ENCODE measurements around the gene MBD5.

The MBD5 gene

GRCh38 chr2:148021059-148021861 lies at the start of gene MBD5:
TSS of gene MBD5 (plus strand) at chr2:148021091.
- TF ChIP-seq CTCF (IDR thresholded peaks at IDR 0.05; ENCODE audit: insufficient read depth, low read length, poor library complexity, severe bottlenecking), result no peak
- Histone ChIP-seq H3K4me3 (replicated peaks; ENCODE audit: low read depth, low read length) (peak within 1 kb of the TSS; percentile 83), H3K36me3 (ENCODE audit: control insufficient read depth, insufficient read depth, low read length) (no peaks in the 10 kb centered on the region), H3K27me3 (replicated peaks; ENCODE audit: control insufficient read depth, insufficient read depth, low read length) (no peaks in the 10 kb centered on the region)
- DNase-seq (ENCODE audit: extremely low read depth, insufficient read length), result no peak

GRCh38 chr2:147976102-147976501 lies 44.8 kb upstream of the MBD5 start:
- no peak for DNase-seq (ENCODE audit: extremely low read depth, insufficient read length)
- no peaks in the 10 kb centered on the region for H3K36me3 ChIP-seq (ENCODE audit: control insufficient read depth, insufficient read depth, low read length)
- no peaks in the 10 kb centered on the region for H3K27me3 ChIP-seq (replicated peaks; ENCODE audit: control insufficient read depth, insufficient read depth, low read length)
- no peak for TF ChIP-seq CTCF (IDR thresholded peaks at IDR 0.05; ENCODE audit: insufficient read depth, low read length, poor library complexity, severe bottlenecking)
- no peak overlapping the region for H3K4me3 ChIP-seq (replicated peaks; ENCODE audit: low read depth, low read length)

GRCh38 chr2:147977679-147978078 lies 43.2 kb upstream of the MBD5 start:
- Histone ChIP-seq H3K27me3 (replicated peaks; ENCODE audit: control insufficient read depth, insufficient read depth, low read length) (no peaks in the 10 kb centered on the region), H3K4me3 (replicated peaks; ENCODE audit: low read depth, low read length) (no peak overlapping the region), H3K36me3 (ENCODE audit: control insufficient read depth, insufficient read depth, low read length) (no peaks in the 10 kb centered on the region)
- TF ChIP-seq CTCF (IDR thresholded peaks at IDR 0.05; ENCODE audit: insufficient read depth, low read length, poor library complexity, severe bottlenecking), result no peak
- DNase-seq (ENCODE audit: extremely low read depth, insufficient read length), result no peak

- no peak for DNase-seq (ENCODE audit: extremely low read depth, insufficient read length)
- Histone ChIP-seq H3K4me3 (replicated peaks; ENCODE audit: low read depth, low read length) (no peak overlapping the region), H3K27me3 (replicated peaks; ENCODE audit: control insufficient read depth, insufficient read depth, low read length) (no peaks in the 10 kb centered on the region), H3K36me3 (ENCODE audit: control insufficient read depth, insufficient read depth, low read length) (no peaks in the 10 kb centered on the region)
- no peak for TF ChIP-seq CTCF (IDR thresholded peaks at IDR 0.05; ENCODE audit: insufficient read depth, low read length, poor library complexity, severe bottlenecking)
Observed at GRCh38 chr2:147980940-147981528, 39.9 kb upstream of the MBD5 start.

GRCh38 chr2:147989102-147989501 lies 31.8 kb upstream of the MBD5 start:
- no peak for TF ChIP-seq CTCF (IDR thresholded peaks at IDR 0.05; ENCODE audit: insufficient read depth, low read length, poor library complexity, severe bottlenecking)

More at GRCh38 chr2:147989102-147989501, 31.8 kb upstream of the MBD5 start:
- Histone ChIP-seq H3K36me3 (ENCODE audit: control insufficient read depth, insufficient read depth, low read length) (no peaks in the 10 kb centered on the region), H3K27me3 (replicated peaks; ENCODE audit: control insufficient read depth, insufficient read depth, low read length) (no peaks in the 10 kb centered on the region), H3K4me3 (replicated peaks; ENCODE audit: low read depth, low read length) (no peak overlapping the region)
- DNase-seq (ENCODE audit: extremely low read depth, insufficient read length), result no peak

All from GM06990 (cell line).